ENCODE measurements around the gene VPS41. TPM values are rescaled to one million over a fixed set of nuclear protein-coding genes. Genes with fewer than 3 reads are reported as not detected.

The VPS41 gene
- polyA plus RNA-seq, 1 of the 3 experiments (the other 2 are of a cell fraction) = 20.4 TPM

- TF ChIP-seq ZBTB33 (IDR thresholded peaks at IDR 0.05; ENCODE audit: borderline replicate concordance, low read depth) = no peak
- TF ChIP-seq RCOR1 (IDR thresholded peaks at IDR 0.05; ENCODE audit: low read length) = no peak
These were observed 30.1 kb downstream of the VPS41 start (continued) for GRCh38 chr7:38878694-38879457.

GRCh38 chr7:38873433-38873832 lies 35.6 kb downstream of the VPS41 start:
- Histone ChIP-seq H3K27ac (ENCODE audit: low read depth in 2 of 2, low read length in 1 of 2) (no peak overlapping the region), H3K9me3 (no peaks in the 10 kb centered on the region), H3K4me3 (ENCODE audit: low read depth in 2 of 2, low read length in 1 of 2) (no peak overlapping the region), H3K79me2 (ENCODE audit: insufficient read depth) (peaks cover 16% of the 10 kb centered on the region), H3K4me1 (ENCODE audit: control insufficient read depth in 1 of 2, insufficient read depth in 2 of 2, low read depth in 1 of 2, low read length in 1 of 2) (peaks cover 0 to 6% of the 10 kb centered on the region in 2 experiments; a peak in 3 of 4 replicates), H3K9me2 (no peaks in the 10 kb centered on the region), H2AFZ (ENCODE audit: low read depth) (no peak overlapping the region), H3K4me2 (no peak overlapping the region), H4K20me1 (ENCODE audit: insufficient read depth) (no peaks in the 10 kb centered on the region), H3K9ac (no peak overlapping the region), H3K27me3 (ENCODE audit: insufficient read depth) (no peaks in the 10 kb centered on the region), H3F3A (replicated peaks; ENCODE audit: insufficient read depth) (no peaks in the 10 kb centered on the region), H3K36me3 (replicated peaks in 1 of 2; ENCODE audit: control insufficient read depth in 1 of 2, insufficient read depth in 2 of 2, low read length in 1 of 2) (peaks cover 6 to 7% of the 10 kb centered on the region in 2 experiments)
- WGBS (ENCODE audit: low lambda C conversion rate) = 94% methylated on average over 4 of the region's 4 CpGs
- CTCF ChIA-PET = no interaction called here
- TF ChIP-seq RXRA (IDR thresholded peaks at IDR 0.05; ENCODE audit: borderline replicate concordance, low read depth) = no peak
- TF ChIP-seq USF2 (IDR thresholded peaks at IDR 0.05; ENCODE audit: borderline replicate concordance, low read depth, low read length) = no peak
- TF ChIP-seq EZH2phosphoT487 (IDR thresholded peaks at IDR 0.05; ENCODE audit: borderline replicate concordance, low read depth) = no peak
- TF ChIP-seq TCF12 (IDR thresholded peaks at IDR 0.05) = no peak
- TF ChIP-seq NRF1 (IDR thresholded peaks at IDR 0.05; ENCODE audit: low read depth, low read length) = no peak
- TF ChIP-seq FOSL2 (IDR thresholded peaks at IDR 0.05; ENCODE audit: borderline replicate concordance, low read depth) = no peak
- no peak for TF ChIP-seq REST (IDR thresholded peaks at IDR 0.05; ENCODE audit: low read depth, low read length)
- no peak for TF ChIP-seq PBX3 (IDR thresholded peaks at IDR 0.05)
- DNase-seq = no peak
- POLR2A ChIA-PET = no interaction called here
